ENCODE results near the gene SRPRB.

The SRPRB gene

GRCh38 chr3:133761605-133762484 lies 43.8 kb upstream of the SRPRB start:
- TF ChIP-seq EZH2phosphoT487 (IDR thresholded peaks at IDR 0.05; ENCODE audit: low read depth) (no peak), CTCF (IDR thresholded peaks at IDR 0.05; ENCODE audit: low read depth, low read length) (no peak)
- H2AFZ ChIP-seq (ENCODE audit: low read depth, low read length), result no peak overlapping the region
- H3K36me3 ChIP-seq (replicated peaks; ENCODE audit: low read depth, low read length), result no peaks in the 10 kb centered on the region
- H3K9me3 ChIP-seq (ENCODE audit: insufficient read depth, low read length), result no peaks in the 10 kb centered on the region
- no peak overlapping the region for H3K4me3 ChIP-seq (ENCODE audit: low read length)
- H3K27me3 ChIP-seq (ENCODE audit: low read depth, low read length), result peaks cover 30% of the 10 kb centered on the region
- H3K79me2 ChIP-seq (ENCODE audit: low read length), result no peaks in the 10 kb centered on the region
- H3K27ac ChIP-seq (ENCODE audit: low read length), result no peak overlapping the region
- H3K9ac ChIP-seq (ENCODE audit: low read length), result no peak overlapping the region
- no peaks in the 10 kb centered on the region for H3K4me1 ChIP-seq (ENCODE audit: low read length)
- no peak overlapping the region for H3K4me2 ChIP-seq (ENCODE audit: low read length)
- H4K20me1 ChIP-seq (ENCODE audit: insufficient read depth, low read length), result no peaks in the 10 kb centered on the region

- no peak overlapping the region for H3K4me3 ChIP-seq (ENCODE audit: low read length)
- no peak overlapping the region for H2AFZ ChIP-seq (ENCODE audit: low read depth, low read length)
- peaks cover 32% of the 10 kb centered on the region for H3K27me3 ChIP-seq (ENCODE audit: low read depth, low read length)
- H3K36me3 ChIP-seq (replicated peaks; ENCODE audit: low read depth, low read length), result no peaks in the 10 kb centered on the region
- no peak overlapping the region for H3K4me2 ChIP-seq (ENCODE audit: low read length)
- no peaks in the 10 kb centered on the region for H3K4me1 ChIP-seq (ENCODE audit: low read length)
- no peak overlapping the region for H3K9ac ChIP-seq (ENCODE audit: low read length)
- H3K79me2 ChIP-seq (ENCODE audit: low read length), result no peaks in the 10 kb centered on the region
- no peaks in the 10 kb centered on the region for H4K20me1 ChIP-seq (ENCODE audit: insufficient read depth, low read length)
- no peaks in the 10 kb centered on the region for H3K9me3 ChIP-seq (ENCODE audit: insufficient read depth, low read length)
- H3K27ac ChIP-seq (ENCODE audit: low read length), result no peak overlapping the region
- no peak for TF ChIP-seq EZH2phosphoT487 (IDR thresholded peaks at IDR 0.05; ENCODE audit: low read depth)
- TF ChIP-seq CTCF (IDR thresholded peaks at IDR 0.05; ENCODE audit: low read depth, low read length), result no peak
Observed at GRCh38 chr3:133762539-133762938, 43.1 kb upstream of the SRPRB start.

GRCh38 chr3:133763797-133764683 lies 41.6 kb upstream of the SRPRB start:
- H4K20me1 ChIP-seq (ENCODE audit: insufficient read depth, low read length), result no peaks in the 10 kb centered on the region
- no peaks in the 10 kb centered on the region for H3K4me1 ChIP-seq (ENCODE audit: low read length)
- H3K79me2 ChIP-seq (ENCODE audit: low read length), result no peaks in the 10 kb centered on the region
- H2AFZ ChIP-seq (ENCODE audit: low read depth, low read length), result no peak overlapping the region
- TF ChIP-seq CTCF (IDR thresholded peaks at IDR 0.05; ENCODE audit: low read depth, low read length) (no peak), EZH2phosphoT487 (IDR thresholded peaks at IDR 0.05; ENCODE audit: low read depth) (no peak)
- H3K4me2 ChIP-seq (ENCODE audit: low read length), result no peak overlapping the region
- no peaks in the 10 kb centered on the region for H3K36me3 ChIP-seq (replicated peaks; ENCODE audit: low read depth, low read length)
- H3K27ac ChIP-seq (ENCODE audit: low read length), result no peak overlapping the region
- H3K27me3 ChIP-seq (ENCODE audit: low read depth, low read length), result peaks cover 32% of the 10 kb centered on the region
- H3K4me3 ChIP-seq (ENCODE audit: low read length), result no peak overlapping the region
- no peaks in the 10 kb centered on the region for H3K9me3 ChIP-seq (ENCODE audit: insufficient read depth, low read length)
- no peak overlapping the region for H3K9ac ChIP-seq (ENCODE audit: low read length)

- Histone ChIP-seq H3K36me3 (replicated peaks; ENCODE audit: low read depth, low read length) (no peaks in the 10 kb centered on the region), H3K4me2 (ENCODE audit: low read length) (no peak overlapping the region), H3K27me3 (ENCODE audit: low read depth, low read length) (peaks cover 29% of the 10 kb centered on the region), H3K4me1 (ENCODE audit: low read length) (no peaks in the 10 kb centered on the region), H3K27ac (ENCODE audit: low read length) (no peak overlapping the region), H4K20me1 (ENCODE audit: insufficient read depth, low read length) (no peaks in the 10 kb centered on the region), H2AFZ (ENCODE audit: low read depth, low read length) (no peak overlapping the region), H3K79me2 (ENCODE audit: low read length) (no peaks in the 10 kb centered on the region), H3K9ac (ENCODE audit: low read length) (no peak overlapping the region), H3K4me3 (ENCODE audit: low read length) (no peak overlapping the region), H3K9me3 (ENCODE audit: insufficient read depth, low read length) (no peaks in the 10 kb centered on the region)
- TF ChIP-seq EZH2phosphoT487 (IDR thresholded peaks at IDR 0.05; ENCODE audit: low read depth), result no peak
- TF ChIP-seq CTCF (IDR thresholded peaks at IDR 0.05; ENCODE audit: low read depth, low read length), result no peak
Observed at GRCh38 chr3:133765256-133765655, 40.4 kb upstream of the SRPRB start.

Measured in OCI-LY3 (cell line).